D341Med (cell line): Measurements from ENCODE around the gene PSD2.

Experiments used
- DNase-seq: peaks from one replicate; pipeline ENCODE4 v3.0.0; 2012; ENCODE audit warnings: low spot score

The PSD2 gene

DNA sequence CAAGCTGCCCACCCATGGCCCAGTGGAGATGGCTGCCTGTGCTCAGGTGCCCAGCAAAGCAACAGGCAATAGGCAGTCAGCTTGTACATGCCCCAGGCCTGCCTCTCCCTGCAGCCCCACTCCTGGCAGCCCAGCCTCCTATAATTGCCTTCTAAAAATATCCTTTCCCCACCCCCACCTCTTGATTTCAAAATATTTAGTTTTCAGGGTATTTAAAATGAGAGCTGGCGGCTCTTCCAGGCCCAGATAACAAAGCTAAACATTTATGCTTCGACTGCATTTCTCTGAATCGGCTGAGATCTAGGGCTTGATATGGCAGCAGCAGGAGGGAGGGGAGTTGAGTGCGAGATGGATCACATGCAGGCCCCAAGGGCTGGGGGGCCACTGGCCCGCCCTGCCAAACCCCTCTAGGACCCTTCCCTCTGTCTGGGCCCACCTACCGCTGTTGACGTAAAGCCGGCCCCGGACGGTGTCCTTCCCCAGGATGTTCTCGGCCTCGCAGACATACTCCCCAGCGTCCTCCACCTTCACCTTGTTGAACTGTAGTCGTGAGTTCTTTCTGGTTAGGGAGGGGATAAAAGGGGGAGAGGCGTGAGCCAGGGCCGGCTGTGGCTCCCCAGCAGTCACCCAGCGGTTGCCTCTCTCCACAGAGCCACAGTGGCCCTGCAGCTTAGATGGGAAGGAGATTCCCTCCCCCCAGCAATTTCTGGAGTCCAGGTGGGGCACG lies 85.0 kb downstream of the PSD2 start:
- DNase-seq = no peak

DNA sequence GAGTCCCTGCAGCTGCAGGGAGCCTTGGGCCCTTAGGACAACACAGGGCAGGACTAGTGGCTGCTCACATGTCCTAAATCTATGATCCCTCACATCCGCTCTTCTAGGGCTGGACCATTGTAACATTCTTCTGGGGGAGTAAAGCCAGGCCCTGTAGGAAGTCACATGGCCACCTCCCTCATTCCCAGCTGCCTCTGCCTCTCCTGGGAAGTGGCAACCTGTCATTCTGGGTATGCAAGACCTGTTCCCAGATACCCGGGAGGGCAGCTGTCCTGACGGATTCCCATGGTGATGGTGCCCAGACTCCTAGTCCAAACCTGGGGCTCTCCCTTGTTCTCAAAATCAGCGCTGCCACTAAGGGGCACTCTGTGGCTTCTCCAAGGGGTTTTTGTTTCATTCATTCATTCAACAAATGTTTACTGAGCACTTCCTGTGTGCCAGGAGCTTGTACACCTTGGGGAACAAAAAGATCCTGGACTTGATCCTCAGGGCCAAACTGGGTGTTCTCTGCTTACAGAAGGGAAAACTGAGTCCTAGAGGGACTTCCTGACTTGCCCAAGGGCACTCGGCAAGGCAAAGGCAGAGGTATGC lies 85.6 kb downstream of the PSD2 start:
- DNase-seq = no peak

DNA sequence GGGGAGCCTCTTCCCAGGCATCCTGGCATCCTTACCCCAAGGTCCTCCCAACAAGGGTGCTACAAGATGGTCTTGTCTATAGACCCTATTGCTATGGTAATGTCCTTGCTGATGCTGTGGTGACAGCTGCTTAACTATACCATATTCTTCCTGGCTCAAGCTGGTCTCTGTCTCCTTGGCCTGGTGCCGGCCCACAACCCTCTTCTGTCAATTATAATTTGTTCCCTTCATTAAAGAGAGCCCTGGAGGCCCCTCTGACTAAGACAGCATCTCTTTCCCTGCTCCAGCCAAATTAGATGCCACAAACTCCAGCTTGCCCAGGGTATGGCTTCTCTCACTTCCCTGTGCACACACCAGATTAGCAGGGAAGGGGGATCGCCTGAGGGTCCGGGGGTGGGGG lies 86.7 kb downstream of the PSD2 start:
- no peak for DNase-seq

DNA sequence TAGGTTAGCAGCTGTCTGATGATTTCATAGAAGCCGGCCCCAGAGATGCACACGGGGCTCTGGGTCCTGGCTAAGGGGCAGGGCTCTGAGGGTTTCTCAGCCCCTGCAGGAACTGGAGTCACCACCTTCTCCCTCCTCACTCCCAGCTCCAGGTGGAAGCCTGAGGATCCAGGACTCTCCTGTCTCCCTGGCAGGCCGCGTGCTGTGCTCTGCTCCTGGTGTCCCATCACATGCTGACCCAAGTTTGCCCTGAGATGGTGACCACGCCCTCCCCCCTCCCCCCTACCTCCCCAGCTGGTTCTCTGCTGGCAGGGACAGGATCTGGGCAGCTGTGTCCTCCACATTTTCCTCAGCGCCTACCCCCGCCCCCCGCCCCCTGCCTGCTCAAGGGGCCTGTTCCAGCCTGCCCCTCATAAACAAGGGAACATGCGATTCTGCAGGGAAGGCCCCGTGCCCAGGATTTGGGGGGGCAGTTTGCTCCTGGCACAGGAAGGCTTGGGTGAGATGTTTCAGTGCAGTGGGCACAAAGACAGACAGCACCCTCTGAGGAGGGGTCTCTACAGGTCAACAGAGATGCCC lies 87.4 kb downstream of the PSD2 start:
- no peak for DNase-seq

DNA sequence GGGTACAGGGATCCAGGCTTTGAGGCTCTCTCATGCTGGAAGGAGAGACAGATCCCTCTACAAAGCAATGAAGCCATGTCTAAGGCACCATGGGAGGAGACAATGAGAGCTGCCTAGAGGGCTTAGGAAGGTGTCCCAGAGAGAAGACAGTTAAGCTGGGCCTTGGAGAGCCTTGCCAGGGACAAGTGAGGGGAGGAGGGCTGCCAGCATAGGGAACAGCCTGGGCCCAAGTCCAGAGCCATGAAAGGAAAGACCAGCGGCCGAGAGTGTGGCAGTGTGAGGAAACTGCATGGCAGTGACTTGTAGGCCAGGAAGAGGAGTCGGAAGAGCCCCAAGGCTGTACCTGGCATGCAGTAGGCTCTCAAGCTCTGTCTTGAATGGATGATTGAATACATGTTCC lies 88.5 kb downstream of the PSD2 start:
- no peak for DNase-seq

DNA sequence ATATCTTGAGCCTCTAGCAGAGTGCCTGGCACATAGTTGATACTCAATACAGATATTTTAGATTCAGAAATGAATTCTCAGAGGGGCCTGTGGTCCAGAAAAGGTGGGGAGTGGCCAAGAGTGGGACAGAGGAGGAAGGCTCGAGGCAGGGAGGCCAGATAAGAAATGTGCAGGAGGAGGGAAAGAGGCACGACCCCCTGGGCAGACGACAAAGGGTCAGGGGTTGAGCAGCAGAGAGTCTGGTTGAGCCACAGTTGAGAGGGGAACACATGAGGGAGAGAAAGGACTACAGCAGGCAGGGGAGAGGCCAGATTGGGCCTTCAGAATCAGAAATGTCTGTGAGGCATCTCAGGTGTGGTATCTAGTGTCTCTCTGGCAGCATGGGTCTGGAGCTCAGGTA lies 89.1 kb downstream of the PSD2 start:
- no peak for DNase-seq

DNA sequence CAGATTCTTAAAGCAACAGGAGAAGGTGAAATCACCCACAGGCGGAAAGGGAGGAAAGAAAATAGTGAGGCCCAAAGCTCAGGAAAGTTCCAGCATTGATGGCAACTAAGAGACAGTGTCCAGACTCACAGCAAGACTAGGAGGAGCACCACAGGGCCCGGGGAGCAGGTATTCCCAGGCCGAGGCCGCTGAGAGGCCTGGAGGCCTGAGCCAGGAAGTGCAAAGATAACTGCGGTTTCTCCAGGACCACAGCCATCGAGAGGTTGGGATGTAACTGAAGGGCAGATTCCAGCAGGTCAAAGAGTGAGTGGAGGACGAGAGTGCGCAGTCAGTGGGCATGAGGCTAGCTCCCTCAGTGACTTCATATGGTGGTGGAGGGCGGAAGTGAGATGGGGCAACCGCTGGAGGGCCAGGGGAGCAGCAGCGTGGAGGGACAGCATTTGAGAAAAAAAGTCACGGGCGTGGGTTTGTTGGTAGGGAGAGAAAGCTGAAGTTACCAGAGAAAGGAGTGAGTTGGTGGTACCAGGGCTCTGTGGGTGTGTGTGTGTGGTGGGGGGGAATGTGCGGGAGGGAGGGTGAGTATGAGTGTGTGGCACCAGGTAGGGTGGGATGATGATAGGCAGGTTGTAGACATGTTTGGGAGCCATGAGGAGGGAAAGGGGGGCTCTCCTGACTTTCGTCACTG lies 89.7 kb downstream of the PSD2 start:
- no peak for DNase-seq

DNA sequence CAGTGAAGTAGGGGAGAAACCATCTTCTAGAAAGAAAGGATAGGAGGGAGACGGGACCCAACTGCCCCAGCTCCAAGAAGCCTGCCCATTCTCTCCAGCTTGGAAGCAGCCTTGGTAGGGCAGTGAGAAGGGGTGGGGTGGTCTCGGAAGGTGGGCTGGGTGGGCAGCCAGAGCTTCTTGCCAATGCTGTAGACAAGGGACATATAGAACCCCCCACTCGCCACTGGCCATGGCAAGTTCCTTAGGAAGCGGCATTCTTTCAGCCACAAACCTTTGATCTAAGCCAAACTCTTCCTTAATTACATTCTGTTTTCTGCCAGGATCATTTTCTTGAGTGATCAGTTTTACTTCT lies 90.2 kb downstream of the PSD2 start:
- DNase-seq = no peak

DNA sequence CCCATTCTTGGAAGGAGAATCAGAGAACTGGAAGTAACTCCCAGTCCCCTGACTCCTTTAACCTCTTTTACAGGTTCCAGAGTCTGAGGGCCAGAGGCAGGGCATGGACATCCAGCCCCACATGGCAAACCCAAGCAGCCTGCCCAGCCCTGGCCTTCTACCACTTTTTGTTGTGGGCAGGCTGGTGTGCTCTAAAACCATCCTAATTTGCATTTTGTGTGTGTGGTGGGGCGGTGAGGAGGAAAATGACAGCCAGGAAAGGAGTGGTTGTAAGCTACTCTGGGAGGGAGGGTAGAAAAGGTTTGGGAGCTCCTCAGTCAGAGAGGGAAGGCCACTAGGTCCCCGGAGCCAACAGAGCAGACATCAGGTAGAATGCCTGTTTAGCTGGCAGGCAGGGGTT lies 90.6 kb downstream of the PSD2 start:
- no peak for DNase-seq

DNA sequence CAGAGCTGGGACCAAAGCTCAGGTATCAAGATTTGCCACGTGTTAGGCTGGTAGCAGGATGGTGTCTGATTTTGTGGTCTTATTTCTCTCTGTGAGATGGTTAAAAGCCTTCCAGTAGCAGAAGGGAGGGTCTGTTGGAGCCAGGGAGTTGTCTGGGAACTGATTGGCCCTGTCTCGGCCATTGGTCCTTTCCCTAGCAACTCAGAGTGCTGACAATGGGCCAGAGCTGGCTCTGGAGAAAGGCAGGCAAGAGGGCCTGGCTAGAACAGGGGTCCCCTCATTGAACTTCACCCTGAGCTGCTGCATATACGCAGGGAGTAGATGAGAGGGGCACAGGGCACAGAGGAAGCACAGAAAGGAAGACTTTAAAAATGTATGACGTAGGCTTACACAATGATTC lies 92.8 kb downstream of the PSD2 start:
- DNase-seq = no peak

DNA sequence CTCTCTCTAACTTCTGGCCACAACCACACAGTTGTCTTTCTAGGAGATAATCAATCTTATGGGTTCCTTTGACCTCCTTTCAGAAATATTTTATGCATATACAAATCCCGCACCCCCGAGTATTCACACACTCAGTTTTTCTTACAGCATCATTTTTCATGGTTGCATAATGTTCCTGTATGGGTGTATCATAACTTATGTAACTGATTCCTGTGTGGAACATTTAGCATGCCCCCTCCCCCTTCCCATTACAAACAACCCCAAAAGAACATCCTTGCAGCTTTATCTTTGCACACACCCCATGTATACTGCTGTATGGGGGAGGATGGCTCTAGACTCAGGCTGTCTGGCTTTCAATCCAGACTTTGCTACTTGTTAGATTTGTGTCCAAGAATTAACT lies 93.8 kb downstream of the PSD2 start:
- DNase-seq = no peak

DNA sequence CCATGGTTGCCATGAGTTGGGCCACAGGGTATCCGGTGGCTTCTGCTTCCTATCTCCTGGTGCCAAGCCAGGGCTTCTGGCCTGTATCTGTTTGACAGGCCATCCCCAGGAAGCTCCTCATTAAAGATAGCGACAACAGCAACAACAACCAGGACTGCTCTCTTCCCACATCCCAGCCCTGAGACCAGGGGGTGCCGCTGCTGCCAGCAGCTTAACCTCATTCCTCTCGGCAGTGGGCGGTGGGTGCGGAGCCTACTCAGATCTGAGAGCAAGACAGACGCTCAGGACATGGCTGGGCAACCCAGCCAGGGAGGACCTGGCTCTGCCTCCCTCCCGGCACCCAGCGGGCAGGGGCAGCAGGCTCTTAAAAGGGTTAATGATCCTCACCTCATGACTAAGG lies 98.3 kb downstream of the PSD2 start:
- no peak for DNase-seq
